ENCODE data around the gene HS2ST1. TPM values are rescaled to one million over a fixed set of nuclear protein-coding genes. Genes with fewer than 3 reads are reported as not detected.

Gene HS2ST1
- total RNA-seq, 3 donors from 2014 or later = 20.9 to 24.5 (median 21.7) TPM

DNA sequence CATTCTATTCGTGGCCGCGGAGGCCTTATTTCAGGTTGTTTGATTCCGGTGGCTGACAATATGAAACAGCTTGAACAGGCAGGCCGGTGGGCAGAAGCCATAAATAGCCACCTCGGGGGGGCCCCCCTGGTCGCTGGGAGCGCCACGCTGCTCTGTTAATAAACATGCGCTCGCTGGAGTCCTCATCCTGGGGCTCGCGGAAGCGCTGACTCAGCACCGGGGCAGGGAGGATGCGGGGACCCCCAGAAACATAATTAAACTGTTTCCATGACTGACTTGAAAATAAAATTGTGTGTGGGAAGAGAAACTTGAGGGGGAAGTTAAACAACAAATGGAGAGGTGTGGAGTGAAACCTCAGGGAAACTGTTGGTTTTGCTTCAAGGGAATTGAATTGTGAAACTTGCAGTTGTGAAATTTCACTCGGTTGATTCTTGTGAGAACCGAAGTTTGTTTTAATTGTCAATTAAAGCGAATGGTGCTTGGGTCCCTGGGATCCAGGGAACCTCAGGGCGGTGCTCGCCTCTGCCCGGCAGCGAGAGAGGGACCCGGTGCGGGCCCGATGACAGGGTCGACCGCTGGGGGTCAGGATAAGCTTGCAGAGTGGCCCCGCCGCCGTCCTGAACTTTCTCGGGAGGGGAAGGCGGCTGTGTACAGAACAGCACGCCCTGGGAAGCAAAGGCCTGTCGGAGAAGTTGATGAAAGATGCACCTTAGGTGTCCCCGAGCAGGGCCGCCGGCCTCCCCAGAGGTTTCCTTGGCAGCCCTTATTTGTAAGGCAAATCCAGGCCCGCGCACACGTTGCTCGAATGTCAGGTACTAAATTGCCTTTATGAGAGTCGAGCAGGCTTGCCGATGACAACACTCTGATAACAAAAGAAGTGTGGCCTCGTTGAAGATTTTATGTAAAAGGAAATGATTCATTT, 237.3 kb downstream of the HS2ST1 start:
- ATAC-seq = peak; percentile 79
- TF ChIP-seq, protein P1, sequence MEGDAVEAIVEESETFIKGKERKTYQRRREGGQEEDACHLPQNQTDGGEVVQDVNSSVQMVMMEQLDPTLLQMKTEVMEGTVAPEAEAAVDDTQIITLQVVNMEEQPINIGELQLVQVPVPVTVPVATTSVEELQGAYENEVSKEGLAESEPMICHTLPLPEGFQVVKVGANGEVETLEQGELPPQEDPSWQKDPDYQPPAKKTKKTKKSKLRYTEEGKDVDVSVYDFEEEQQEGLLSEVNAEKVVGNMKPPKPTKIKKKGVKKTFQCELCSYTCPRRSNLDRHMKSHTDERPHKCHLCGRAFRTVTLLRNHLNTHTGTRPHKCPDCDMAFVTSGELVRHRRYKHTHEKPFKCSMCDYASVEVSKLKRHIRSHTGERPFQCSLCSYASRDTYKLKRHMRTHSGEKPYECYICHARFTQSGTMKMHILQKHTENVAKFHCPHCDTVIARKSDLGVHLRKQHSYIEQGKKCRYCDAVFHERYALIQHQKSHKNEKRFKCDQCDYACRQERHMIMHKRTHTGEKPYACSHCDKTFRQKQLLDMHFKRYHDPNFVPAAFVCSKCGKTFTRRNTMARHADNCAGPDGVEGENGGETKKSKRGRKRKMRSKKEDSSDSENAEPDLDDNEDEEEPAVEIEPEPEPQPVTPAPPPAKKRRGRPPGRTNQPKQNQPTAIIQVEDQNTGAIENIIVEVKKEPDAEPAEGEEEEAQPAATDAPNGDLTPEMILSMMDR (IDR thresholded peaks at IDR 0.05) = no peak
- intact Hi-C loops (cut with DNase I, micrococcal nuclease) = no loop called here

DNA sequence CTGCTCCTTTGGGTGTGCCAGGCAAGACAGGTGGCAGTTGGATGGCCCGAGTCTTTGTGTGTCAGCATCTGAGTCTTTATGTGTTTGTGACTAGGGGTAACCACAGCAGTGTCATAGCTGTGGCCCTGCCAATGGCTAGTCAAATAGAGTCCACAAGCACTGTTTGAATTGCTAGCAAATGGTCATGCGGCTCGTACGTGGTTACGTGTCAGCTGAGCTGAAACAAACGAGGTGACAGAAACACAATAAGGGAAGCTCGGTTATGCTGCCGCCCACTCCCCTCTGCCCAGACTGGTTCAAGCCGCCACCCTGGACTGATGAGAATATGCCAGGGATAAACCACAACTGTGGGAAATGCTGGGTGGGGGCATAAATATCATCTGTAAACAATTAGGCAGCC, 239.9 kb downstream of the HS2ST1 start:
- H3K4me1 ChIP-seq (ENCODE audit: low read depth) = peaks cover 6% of the 10 kb centered on the region
- TF ChIP-seq, protein P1 (IDR thresholded peaks at IDR 0.05) = no peak
- intact Hi-C loops (cut with DNase I, micrococcal nuclease) = no loop called here
- no peaks in the 10 kb centered on the region for H3K36me3 ChIP-seq (ENCODE audit: low read depth)
- no peaks in the 10 kb centered on the region for H3K9me3 ChIP-seq
- H3K4me3 ChIP-seq = no peak overlapping the region
- ATAC-seq (no peak), DNase-seq (no peak)

More for the DNA sequence above, 237.3 kb downstream of the HS2ST1 start:
- DNase-seq = peak; percentile 59 to 70 (median 65)
- Histone ChIP-seq H3K4me1 (ENCODE audit: low read depth) (peaks cover 6% of the 10 kb centered on the region), H3K4me3 (no peak overlapping the region), H3K9me3 (no peaks in the 10 kb centered on the region), H3K36me3 (ENCODE audit: low read depth) (no peaks in the 10 kb centered on the region)

DNA sequence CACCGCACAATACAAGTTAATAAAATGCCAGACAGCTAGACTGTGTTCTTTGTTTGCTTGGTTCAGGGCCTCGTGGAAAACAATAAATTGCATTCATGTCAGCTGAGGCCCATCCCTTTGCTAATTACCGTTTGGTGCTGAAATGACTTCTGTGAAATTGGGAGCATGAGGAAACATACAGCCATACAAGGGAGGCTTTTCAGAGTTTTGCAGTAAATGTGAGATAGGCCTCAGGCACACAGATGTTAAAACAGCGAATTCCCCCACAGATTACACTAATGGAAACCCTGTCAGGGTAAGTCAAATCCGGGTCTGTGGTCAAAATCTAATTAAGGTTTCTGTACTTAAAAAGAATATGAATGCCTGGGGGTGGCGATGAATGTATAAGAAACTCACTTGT, 240.7 kb downstream of the HS2ST1 start:
- TF ChIP-seq, protein P1 (IDR thresholded peaks at IDR 0.05) = no peak
- no peaks in the 10 kb centered on the region for H3K9me3 ChIP-seq
- H3K4me1 ChIP-seq (ENCODE audit: low read depth) = peaks cover 6% of the 10 kb centered on the region
- H3K4me3 ChIP-seq = no peak overlapping the region
- no peaks in the 10 kb centered on the region for H3K36me3 ChIP-seq (ENCODE audit: low read depth)
- no peak for ATAC-seq
- DNase-seq = no peak
- intact Hi-C loops (cut with DNase I, micrococcal nuclease) = no loop called here

DNA sequence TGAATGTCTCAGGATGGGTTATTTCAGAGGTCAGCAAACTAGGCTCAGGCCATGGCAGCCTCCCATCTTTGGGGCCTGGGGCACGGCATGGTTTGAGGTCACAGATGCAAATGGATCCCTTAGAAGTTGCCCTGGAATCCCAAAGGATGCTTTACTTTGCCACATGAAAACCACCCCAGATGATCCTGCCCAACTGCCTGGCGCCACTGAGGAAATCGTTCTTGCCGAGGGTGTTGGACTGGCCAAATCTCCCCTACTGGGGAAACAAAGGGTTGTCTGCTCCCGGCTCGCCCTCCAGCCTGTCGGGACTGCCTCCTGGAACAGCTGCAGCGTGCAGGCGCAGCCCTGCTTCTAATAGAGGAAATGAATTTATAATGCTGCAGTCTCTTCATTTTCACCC, 241.2 kb downstream of the HS2ST1 start:
- intact Hi-C loops (cut with DNase I, micrococcal nuclease) = no loop called here
- H3K4me3 ChIP-seq = no peak overlapping the region
- TF ChIP-seq, protein P1 (IDR thresholded peaks at IDR 0.05) = no peak
- H3K4me1 ChIP-seq (ENCODE audit: low read depth) = peaks cover 6% of the 10 kb centered on the region
- no peaks in the 10 kb centered on the region for H3K36me3 ChIP-seq (ENCODE audit: low read depth)
- no peaks in the 10 kb centered on the region for H3K9me3 ChIP-seq
- no peak for DNase-seq
- ATAC-seq = no peak

DNA sequence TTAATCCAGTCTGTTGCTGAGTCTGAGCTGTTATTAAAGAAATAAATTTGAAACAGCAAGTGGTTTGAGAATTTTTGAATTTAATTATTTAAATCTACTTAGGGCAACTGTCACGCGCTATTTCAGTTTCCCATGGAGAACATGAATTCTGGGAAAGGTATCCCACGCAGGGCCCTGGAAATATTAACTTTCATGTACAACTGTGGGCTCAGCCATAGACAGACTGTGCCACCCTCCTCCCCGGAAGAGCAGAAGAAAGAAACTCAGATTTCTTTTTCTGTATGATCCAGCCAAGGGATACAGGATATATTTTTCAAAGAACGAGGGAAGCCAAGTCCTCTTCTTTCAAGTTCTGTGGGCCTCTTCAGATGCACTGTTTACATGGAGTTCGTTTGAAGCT, 241.7 kb downstream of the HS2ST1 start:
- TF ChIP-seq, protein P1 (IDR thresholded peaks at IDR 0.05) = no peak
- Histone ChIP-seq H3K4me1 (ENCODE audit: low read depth) (peaks cover 5% of the 10 kb centered on the region), H3K9me3 (no peaks in the 10 kb centered on the region), H3K4me3 (no peak overlapping the region), H3K36me3 (ENCODE audit: low read depth) (no peaks in the 10 kb centered on the region)
- DNase-seq = no peak
- intact Hi-C loops (cut with DNase I, micrococcal nuclease) = no loop called here
- ATAC-seq = no peak

All from mucosa of descending colon (tissue), 3 donors.